Rectal smooth muscle tissue (tissue), 1 donor: ENCODE data around the gene YIPF6.

ENCODE experiments used
- H3K27ac ChIP-seq: one replicate; pipeline ENCODE4 v1.7.0; 2013; ENCODE audit warnings: low read depth, low read length, inconsistent platforms
- H3K27me3 ChIP-seq: one replicate; pipeline ENCODE4 v1.7.0; 2013; ENCODE audit warnings: low read length; ENCODE audit not compliant: control insufficient read depth, insufficient read depth
- H3K36me3 ChIP-seq: one replicate; pipeline ENCODE4 v1.7.0; 2013; ENCODE audit warnings: low read length; ENCODE audit not compliant: control insufficient read depth, insufficient read depth
- H3K4me1 ChIP-seq: one replicate; pipeline ENCODE4 v1.7.0; 2013; ENCODE audit warnings: low read length; ENCODE audit not compliant: control insufficient read depth, insufficient read depth
- H3K4me3 ChIP-seq: one replicate; pipeline ENCODE4 v1.7.0; 2013; ENCODE audit warnings: low read length
- H3K9ac ChIP-seq: one replicate; pipeline ENCODE4 v1.7.0; 2013; ENCODE audit warnings: low read length

YIPF6 gene

GRCh38 chrX:68571610-68572311, 72.9 kb downstream of the YIPF6 start:
- no peaks in the 10 kb centered on the region for H3K27me3 ChIP-seq

GRCh38 chrX:68574240-68574639, 75.4 kb downstream of the YIPF6 start:
- Histone ChIP-seq H3K27me3 (no peaks in the 10 kb centered on the region), H3K4me1 (no peaks in the 10 kb centered on the region), H3K27ac (no peak overlapping the region), H3K4me3 (no peak overlapping the region), H3K9ac (no peak overlapping the region), H3K36me3 (no peaks in the 10 kb centered on the region)

More at GRCh38 chrX:68571610-68572311, 72.9 kb downstream of the YIPF6 start:
- Histone ChIP-seq H3K36me3 (no peaks in the 10 kb centered on the region), H3K4me3 (no peak overlapping the region), H3K9ac (no peak overlapping the region), H3K4me1 (no peaks in the 10 kb centered on the region), H3K27ac (no peak overlapping the region)

GRCh38 chrX:68579810-68580209, 81.0 kb downstream of the YIPF6 start:
- no peak overlapping the region for H3K27ac ChIP-seq
- H3K4me1 ChIP-seq, result no peaks in the 10 kb centered on the region
- no peak overlapping the region for H3K4me3 ChIP-seq
- no peaks in the 10 kb centered on the region for H3K27me3 ChIP-seq
- no peaks in the 10 kb centered on the region for H3K36me3 ChIP-seq
- H3K9ac ChIP-seq, result no peak overlapping the region

GRCh38 chrX:68584221-68584620, 85.4 kb downstream of the YIPF6 start:
- H3K27me3 ChIP-seq, result no peaks in the 10 kb centered on the region
- no peak overlapping the region for H3K27ac ChIP-seq
- no peaks in the 10 kb centered on the region for H3K36me3 ChIP-seq
- no peaks in the 10 kb centered on the region for H3K4me1 ChIP-seq
- H3K4me3 ChIP-seq, result no peak overlapping the region
- no peak overlapping the region for H3K9ac ChIP-seq
